Activated CD8-positive, alpha-beta memory T cell treated with anti-CD3 and anti-CD28 coated beads for 24 hours (primary cell): Measurements from ENCODE around the gene ITGA11.

Experiments
- DNase-seq: peaks from one replicate; pipeline ENCODE4 v3.0.0-alpha.2; 2020

The ITGA11 gene

DNA sequence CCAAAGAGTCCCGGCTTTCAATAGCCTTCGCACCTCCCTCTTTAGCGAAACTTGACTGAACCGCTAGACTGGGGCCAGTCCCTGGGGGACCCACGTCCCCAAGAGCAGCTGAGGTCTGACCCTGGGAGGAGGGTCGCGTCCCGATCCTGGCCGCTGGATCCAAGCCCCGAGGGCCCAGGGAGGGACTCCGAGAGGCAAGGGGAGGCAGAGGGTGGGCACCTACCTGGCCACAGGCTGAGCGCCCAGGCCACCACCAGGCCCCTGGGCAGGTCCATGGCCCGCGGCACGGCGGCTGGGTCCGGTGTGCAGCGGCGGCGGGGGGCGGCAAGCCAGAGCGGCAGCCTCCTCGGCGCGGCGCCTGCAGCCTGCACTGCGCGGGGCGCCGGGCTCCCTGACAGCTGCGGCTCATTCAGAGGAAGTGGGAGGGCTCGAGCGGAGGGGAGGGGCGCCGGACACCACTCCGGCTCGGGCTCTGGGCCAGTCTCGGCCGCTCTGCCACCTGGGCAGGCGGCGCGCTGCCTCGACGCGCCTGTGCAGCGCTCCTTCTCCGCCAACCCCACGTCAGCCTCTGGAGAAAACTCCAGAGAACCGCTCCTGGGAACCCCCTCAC is at the start of gene ITGA11:
TSS of gene ITGA11 (minus strand) at position 372 of the 610 bp plus-strand sequence. CDS start at position 275, 97 bp downstream.
- DNase-seq = peak; percentile 47

GRCh38 chr15:68481321-68481720 is 49.4 kb upstream of the ITGA11 start:
- DNase-seq = no peak

DNA sequence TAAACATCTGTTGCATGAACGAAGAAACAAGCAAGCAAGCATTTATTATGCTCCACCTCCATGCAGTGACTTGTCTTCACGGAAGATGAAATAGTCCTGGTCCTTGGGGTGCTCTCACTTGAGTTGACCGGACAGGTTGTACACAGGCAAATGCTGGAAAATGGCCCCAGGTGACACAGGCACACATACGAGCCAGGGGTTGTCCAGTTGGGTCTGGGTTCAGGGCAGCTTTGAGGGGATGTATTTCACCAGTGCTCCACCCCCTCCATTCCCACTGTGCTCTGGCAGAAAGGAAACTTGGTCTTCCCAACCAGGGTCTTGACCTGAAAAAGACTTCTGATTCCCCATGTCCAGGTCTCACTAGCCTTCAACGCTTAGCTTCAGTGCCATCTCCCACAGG is 48.3 kb upstream of the ITGA11 start:
- DNase-seq = no peak

DNA sequence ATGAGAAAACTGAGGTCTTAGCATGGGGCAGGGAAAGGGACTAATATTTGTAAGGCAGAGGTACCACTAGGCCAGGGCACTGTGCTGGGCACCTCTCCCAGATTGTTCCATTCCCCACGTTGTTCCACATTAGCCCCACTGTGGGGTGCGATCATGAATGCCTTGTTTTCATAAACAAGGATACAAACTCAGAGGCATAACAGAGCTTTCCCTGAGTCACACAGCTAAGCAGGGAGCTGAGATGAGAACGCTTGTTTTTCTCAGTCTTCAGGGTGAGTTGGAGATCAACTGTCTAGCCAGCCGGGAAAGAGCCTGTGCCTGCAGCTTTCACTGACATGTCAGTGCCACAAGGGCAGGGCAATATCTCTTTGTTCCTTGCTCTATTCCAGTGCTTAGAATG is 47.9 kb upstream of the ITGA11 start:
- DNase-seq = no peak

- no peak for DNase-seq
Observed at GRCh38 chr15:68479406-68479805, 47.4 kb upstream of the ITGA11 start.

DNA sequence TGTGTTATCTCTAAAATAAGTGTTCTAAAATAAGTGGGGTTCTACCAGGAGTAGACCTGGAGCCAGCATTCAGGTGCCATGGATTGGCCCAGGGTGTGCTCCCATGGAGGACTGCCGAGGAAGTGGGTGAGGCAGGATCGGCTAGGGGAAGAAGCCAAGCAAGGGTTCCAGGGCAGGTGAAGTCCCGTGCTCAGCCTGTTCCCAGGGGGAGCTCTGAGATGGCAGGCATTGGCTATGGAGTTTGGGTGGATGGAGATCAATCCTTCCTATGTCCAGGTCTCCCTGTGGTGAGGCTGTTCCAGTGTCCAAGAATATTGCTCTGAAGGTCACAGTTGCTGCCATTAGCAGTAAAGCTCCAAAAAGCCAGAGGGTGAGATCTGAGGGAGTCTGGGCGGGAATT is 46.9 kb upstream of the ITGA11 start:
- no peak for DNase-seq

GRCh38 chr15:68475449-68475848 is 43.5 kb upstream of the ITGA11 start:
- no peak for DNase-seq

DNA sequence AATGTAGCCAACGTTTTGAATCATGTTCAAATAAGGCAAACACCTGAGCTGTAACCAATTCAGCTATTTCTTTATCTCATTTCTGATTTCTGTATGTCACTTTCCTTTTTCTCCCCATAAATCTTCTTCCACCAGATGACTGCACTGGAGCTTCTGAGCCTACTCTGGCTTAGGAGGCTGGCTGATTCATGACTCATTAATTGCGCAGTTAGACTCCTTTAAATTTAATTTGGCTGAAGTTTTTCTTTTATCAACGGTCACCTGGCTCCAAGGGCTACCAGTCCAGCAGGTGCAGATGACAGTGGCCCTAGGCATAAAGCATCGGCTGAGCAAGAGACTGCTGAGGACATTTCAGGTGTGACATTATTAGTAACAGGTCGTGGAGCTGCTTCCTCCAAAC is 39.6 kb upstream of the ITGA11 start:
- DNase-seq = no peak

DNA sequence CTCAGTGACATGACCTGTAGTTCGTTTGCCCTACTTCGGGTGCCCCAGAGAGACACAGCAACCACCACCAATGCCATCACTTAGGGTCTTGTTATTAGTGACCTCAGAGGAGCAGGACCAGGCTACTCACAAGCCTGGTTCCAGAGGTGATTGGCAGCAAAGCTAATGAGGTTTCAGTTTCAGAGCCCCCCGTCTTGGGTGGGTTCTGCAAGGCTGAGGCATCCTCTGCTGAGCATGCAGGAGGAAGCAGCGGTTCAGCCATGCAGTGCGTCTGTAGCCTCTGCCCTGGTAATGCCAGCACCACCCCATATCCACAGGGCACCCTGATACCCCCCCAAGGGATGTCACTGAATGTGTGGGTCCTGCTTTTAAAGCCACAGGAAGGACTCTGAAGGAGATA is 39.0 kb upstream of the ITGA11 start:
- no peak for DNase-seq

GRCh38 chr15:68470049-68470742 is 38.2 kb upstream of the ITGA11 start:
- no peak for DNase-seq

DNA sequence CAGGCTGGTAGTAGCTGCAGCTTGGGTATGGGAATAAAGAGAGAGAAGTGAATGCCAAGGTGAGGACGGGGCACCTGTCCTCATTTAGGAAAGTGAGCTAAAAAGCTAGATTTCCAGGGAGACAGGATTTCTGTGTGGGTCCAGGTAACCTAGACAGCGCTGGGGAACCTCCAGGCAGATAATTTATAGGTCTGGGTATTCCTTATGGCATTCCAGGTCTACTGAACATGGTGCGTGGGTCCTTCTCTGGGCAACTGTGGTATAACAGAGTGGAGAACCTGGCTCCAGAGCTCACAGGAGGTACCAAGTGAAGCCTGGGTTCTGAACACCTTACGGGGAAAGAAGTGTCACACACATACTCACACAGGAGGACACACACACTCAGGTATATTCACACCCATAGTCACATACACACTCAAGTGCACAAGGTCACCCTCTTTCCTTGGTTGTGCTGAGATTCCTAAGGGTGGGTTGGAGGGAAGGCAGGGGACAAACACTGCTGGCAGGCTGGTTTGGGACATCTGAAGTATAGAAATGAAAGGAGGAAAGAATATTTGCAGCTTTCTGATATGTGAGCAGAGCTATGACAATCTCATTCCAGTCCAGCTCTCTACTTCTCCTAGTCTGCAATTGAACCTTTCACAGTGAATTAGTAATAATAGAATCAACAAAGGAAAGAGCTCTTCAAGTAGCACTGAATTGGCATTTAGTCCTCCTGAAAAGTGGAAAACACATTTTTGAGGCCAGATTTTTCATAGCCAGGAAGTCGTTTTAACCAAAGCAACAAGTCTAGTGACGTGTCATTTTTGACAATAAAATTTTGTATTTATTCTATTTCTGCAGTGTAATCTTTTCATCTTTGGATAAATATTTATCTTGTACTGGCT is 37.4 kb upstream of the ITGA11 start:
- no peak for DNase-seq

GRCh38 chr15:68466876-68467275 is 34.9 kb upstream of the ITGA11 start:
- no peak for DNase-seq

- no peak for DNase-seq
Observed at GRCh38 chr15:68465861-68466560, 34.0 kb upstream of the ITGA11 start.

DNA sequence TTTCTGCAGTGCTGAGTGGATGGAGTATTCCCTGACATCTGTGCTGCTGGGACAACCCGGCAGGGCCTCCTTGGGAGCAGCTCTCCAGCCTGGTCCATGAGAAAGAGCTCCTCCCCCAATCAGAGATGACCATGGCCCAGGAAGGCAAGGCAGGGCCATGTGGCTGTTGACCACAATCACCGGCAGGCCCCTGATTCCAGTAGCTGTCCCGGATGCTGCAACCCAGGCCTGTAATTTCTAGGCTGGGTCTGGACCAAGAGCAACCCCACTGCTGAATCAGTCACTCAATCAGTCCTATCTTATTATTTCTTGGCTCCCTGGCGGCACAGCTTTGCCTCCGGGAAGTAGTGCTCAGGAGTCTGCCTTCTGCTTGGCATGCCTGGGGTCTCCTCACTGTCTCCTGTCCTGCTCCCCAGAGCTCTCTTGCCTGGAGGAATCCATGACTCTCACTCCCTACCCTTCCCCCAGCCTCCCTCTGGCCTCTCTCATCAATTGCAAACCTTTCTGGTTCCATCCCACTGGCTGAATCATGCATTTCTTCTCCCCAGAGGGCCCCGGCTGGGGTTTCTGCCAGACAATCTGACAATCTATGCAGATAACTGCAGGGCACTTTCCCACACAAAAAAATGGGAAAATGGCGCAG is 32.6 kb upstream of the ITGA11 start:
- no peak for DNase-seq

DNA sequence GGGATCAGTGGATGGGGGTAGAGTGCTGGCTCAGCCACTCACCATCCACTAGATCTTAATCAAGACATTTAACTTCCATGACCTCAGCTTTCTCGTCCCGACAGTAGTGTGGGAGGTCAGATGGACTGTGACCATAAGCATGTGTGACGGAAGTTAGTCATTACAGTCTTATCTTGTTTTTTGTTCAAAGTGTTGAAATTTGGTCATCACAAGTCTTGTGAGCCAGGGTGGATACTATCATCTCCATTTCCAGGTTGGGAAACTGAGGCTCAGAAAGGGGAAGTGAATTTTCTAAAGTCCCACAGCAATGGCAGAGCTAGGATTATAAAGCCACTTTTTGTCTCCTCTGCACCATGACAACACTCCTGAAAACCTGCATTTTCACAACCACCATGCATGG is 32.0 kb upstream of the ITGA11 start:
- DNase-seq = no peak

DNA sequence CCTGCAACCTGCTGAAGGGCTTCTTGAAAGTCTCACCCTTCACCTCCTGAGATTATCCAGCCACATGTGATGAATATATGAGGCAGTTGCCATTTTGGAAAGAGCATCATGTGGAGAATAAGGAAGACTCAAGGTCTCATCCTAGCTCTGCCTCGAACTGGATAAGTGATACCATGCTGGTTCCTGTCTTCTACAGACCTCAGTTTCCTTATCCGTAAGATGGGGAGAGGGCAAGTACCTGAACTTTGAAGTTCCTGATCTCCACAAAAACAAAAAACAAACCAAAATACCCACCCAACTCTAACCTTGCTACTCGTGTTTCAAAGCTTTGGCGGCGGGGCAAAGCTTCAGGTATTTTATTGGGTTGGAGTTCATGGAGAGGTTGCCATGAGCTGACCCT is 31.5 kb upstream of the ITGA11 start:
- DNase-seq = no peak

GRCh38 chr15:68460166-68460565 is 28.2 kb upstream of the ITGA11 start:
- DNase-seq = no peak

DNA sequence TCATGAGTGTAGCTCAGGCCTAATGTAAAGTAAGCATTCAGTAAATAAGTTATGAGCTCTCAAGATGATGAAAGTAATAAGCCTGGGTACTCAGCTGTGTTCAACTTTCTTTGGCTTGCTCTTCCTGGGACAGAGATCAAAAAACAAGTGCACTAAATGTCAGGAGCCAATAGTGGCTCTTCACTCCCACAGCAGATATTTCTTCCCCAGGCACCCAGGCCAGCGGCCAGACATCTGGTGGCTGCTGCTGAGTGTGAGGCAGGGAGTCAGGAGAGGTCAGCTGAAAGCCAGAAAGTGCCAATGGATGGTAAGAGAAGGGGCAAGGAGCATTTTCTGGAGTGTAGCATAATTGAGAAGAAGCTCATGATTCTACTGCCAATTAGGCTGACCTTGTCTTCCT is 18.2 kb upstream of the ITGA11 start:
- DNase-seq = no peak

- DNase-seq = no peak
Observed at GRCh38 chr15:68449389-68449788, 17.4 kb upstream of the ITGA11 start.

DNA sequence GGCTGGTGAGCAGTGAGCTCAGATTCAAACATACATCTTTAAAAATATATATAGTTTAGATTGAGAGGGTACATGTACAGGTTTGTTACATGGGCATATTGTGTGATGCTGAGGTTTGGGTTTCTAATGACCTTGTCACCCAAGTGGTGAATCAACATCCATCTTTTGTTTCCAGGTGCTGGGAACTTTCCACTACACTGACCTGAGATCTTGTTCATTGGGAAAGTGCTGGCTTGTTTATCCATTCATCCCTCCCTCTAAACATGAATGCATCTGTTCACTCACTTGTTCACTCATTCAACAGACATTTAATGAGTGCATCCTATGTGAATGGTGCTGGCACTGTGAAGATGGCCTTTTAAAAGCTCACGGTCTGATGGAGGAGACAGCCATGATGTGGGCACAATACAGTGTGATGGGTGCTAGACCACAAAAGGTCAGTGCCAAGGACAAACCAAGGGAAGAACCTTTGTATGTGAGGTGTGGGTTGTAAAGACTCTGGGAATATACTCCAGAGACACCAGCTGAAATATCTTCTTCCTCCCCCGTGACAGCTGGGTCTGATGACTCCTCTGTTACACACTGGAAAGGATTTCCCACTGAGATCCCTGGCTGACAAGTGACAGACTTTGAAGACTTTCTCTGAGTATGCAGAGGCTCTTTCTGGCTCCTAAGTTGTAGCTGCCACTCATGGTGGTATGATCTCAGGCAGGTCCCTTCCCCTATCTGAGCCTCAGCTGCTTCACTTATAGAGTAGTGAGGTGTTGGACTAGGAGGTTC is 16.2 kb upstream of the ITGA11 start:
- no peak for DNase-seq

DNA sequence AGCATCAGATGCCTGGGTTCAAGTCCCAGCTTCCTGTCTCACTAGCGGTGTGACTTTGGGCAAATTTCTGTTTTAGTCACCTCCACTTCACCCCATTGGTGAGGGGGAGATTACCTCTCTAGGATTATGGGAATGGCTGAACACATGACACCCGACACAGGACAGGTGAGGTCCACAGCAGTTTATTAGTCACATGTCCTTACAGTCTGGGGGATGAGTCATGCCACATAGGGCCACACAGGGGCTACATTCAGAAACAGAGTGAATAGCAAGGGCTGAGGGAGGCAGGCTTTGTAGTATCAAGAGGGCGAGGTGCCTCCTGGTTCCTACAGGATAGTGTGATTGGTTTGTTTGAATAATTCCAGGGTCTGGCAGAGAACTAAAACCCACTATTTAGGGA is 15.2 kb upstream of the ITGA11 start:
- DNase-seq = peak; percentile 28

- DNase-seq = no peak
Observed at GRCh38 chr15:68445351-68445750, 13.4 kb upstream of the ITGA11 start.
